ENCODE results near the gene RXRA.

RXRA gene

GRCh38 chr9:134404376-134405358 lies 78.4 kb downstream of the RXRA start:
- no peak for DNase-seq

- DNase-seq: no peak
These were observed 79.3 kb downstream of the RXRA start for GRCh38 chr9:134405527-134405926.

- DNase-seq: no peak
These were observed 80.3 kb downstream of the RXRA start for GRCh38 chr9:134406366-134407120.

- DNase-seq: no peak
These were observed 81.0 kb downstream of the RXRA start for GRCh38 chr9:134407121-134407779.

- no peak for DNase-seq
These were observed 82.1 kb downstream of the RXRA start for GRCh38 chr9:134408389-134408788.

GRCh38 chr9:134408939-134409737 lies 82.9 kb downstream of the RXRA start:
- no peak for DNase-seq

- DNase-seq: no peak
These were observed 84.0 kb downstream of the RXRA start for GRCh38 chr9:134410071-134410834.

GRCh38 chr9:134410835-134411217 lies 84.6 kb downstream of the RXRA start:
- no peak for DNase-seq

GRCh38 chr9:134411440-134412297 lies 85.4 kb downstream of the RXRA start:
- DNase-seq: no peak

GRCh38 chr9:134412298-134412711 lies 86.0 kb downstream of the RXRA start:
- DNase-seq: no peak

- no peak for DNase-seq
These were observed 87.0 kb downstream of the RXRA start for GRCh38 chr9:134413112-134413715.

GRCh38 chr9:134413890-134414623 lies 87.8 kb downstream of the RXRA start:
- peak; percentile 95 for DNase-seq

GRCh38 chr9:134414900-134415425 lies 88.7 kb downstream of the RXRA start:
- no peak for DNase-seq

GRCh38 chr9:134416385-134417015 lies 90.2 kb downstream of the RXRA start:
- no peak for DNase-seq

- no peak for DNase-seq
These were observed 92.1 kb downstream of the RXRA start for GRCh38 chr9:134418354-134418753.

- no peak for DNase-seq
These were observed 92.9 kb downstream of the RXRA start for GRCh38 chr9:134419000-134419683.

GRCh38 chr9:134419684-134420076 lies 93.4 kb downstream of the RXRA start:
- peak; percentile 11 for DNase-seq

GRCh38 chr9:134420281-134420845 lies 94.1 kb downstream of the RXRA start:
- no peak for DNase-seq

Measured in NCI-H1105 (cell line).